IPS-11a (cell line): ENCODE data around the gene CAPN5.

ENCODE experiments used
- H3K4me3 ChIP-seq: one replicate; pipeline ENCODE4 v1.5.1; 2013; ENCODE audit warnings: low read depth, low read length, control low read depth

Gene CAPN5

GRCh38 chr11:77063407-77063806, 3.4 kb upstream of the CAPN5 start:
- no peak overlapping the region for H3K4me3 ChIP-seq

GRCh38 chr11:77063861-77064260, 2.9 kb upstream of the CAPN5 start:
- no peak overlapping the region for H3K4me3 ChIP-seq

- no peak overlapping the region for H3K4me3 ChIP-seq
Measured at GRCh38 chr11:77064648-77065217, 2.0 kb upstream of the CAPN5 start.

- H3K4me3 ChIP-seq = peak overlapping the region; percentile 42
Measured at GRCh38 chr11:77065878-77066228, 918 bp upstream of the CAPN5 start.

- H3K4me3 ChIP-seq = peak overlapping the region; percentile 40
Measured at GRCh38 chr11:77067861-77068443, 1.2 kb downstream of the CAPN5 start.

- no peak overlapping the region for H3K4me3 ChIP-seq
Measured at GRCh38 chr11:77068457-77069335, 1.9 kb downstream of the CAPN5 start.

GRCh38 chr11:77069336-77069968, 2.7 kb downstream of the CAPN5 start:
- H3K4me3 ChIP-seq = no peak overlapping the region

- no peak overlapping the region for H3K4me3 ChIP-seq
Measured at GRCh38 chr11:77069969-77070582, 3.3 kb downstream of the CAPN5 start.

- H3K4me3 ChIP-seq = no peak overlapping the region
Measured at GRCh38 chr11:77071077-77071476, 4.3 kb downstream of the CAPN5 start.

GRCh38 chr11:77071671-77072605, 5.2 kb downstream of the CAPN5 start:
- no peak overlapping the region for H3K4me3 ChIP-seq

GRCh38 chr11:77072851-77073327, 6.1 kb downstream of the CAPN5 start:
- H3K4me3 ChIP-seq = no peak overlapping the region

- no peak overlapping the region for H3K4me3 ChIP-seq
Measured at GRCh38 chr11:77073328-77074001, 6.7 kb downstream of the CAPN5 start.

- no peak overlapping the region for H3K4me3 ChIP-seq
Measured at GRCh38 chr11:77074205-77074604, 7.4 kb downstream of the CAPN5 start.

GRCh38 chr11:77074626-77075221, 8.0 kb downstream of the CAPN5 start:
- no peak overlapping the region for H3K4me3 ChIP-seq

GRCh38 chr11:77075425-77075905, 8.7 kb downstream of the CAPN5 start:
- H3K4me3 ChIP-seq = no peak overlapping the region

- no peak overlapping the region for H3K4me3 ChIP-seq
Measured at GRCh38 chr11:77079666-77080065, 12.9 kb downstream of the CAPN5 start.

GRCh38 chr11:77080643-77081210, 14.0 kb downstream of the CAPN5 start:
- H3K4me3 ChIP-seq = no peak overlapping the region

- no peak overlapping the region for H3K4me3 ChIP-seq
Measured at GRCh38 chr11:77081381-77081851, 14.6 kb downstream of the CAPN5 start.
